Ureter (tissue), 1 donor: ENCODE results near the gene CELF4. TPM values are rescaled to one million over a fixed set of nuclear protein-coding genes. Genes with fewer than 3 reads are reported as not detected.

Source experiments
- DNase-seq: peaks from one replicate; pipeline ENCODE4 v3.0.0-alpha.2; 2020; ENCODE audit warnings: low spot score
- total RNA-seq: library from RNA; stranded (reverse); gene quantifications from one replicate; pipeline ENCODE4 v1.2.4, GENCODE V29; 2023
- donor health status: DM: yes; HTN: yes; CAD: no.

CELF4 gene
- total RNA-seq = not detected

- no peak for DNase-seq
These were observed at the start of gene CELF4 for GRCh38 chr18:37565101-37565976. CELF4 (minus strand) TSS chr18:37565798.

GRCh38 chr18:37613253-37613565 is 47.6 kb upstream of the CELF4 start:
- no peak for DNase-seq

- no peak for DNase-seq
These were observed 47.1 kb upstream of the CELF4 start for GRCh38 chr18:37612524-37613252.

GRCh38 chr18:37611614-37612279 is 46.1 kb upstream of the CELF4 start:
- DNase-seq = no peak

- no peak for DNase-seq
These were observed 43.3 kb upstream of the CELF4 start for GRCh38 chr18:37608876-37609275.

GRCh38 chr18:37607281-37607680 is 41.7 kb upstream of the CELF4 start:
- no peak for DNase-seq

- no peak for DNase-seq
These were observed 38.4 kb upstream of the CELF4 start for GRCh38 chr18:37604032-37604431.

GRCh38 chr18:37598966-37599896 is 33.6 kb upstream of the CELF4 start:
- DNase-seq = no peak

- no peak for DNase-seq
These were observed 32.8 kb upstream of the CELF4 start for GRCh38 chr18:37598396-37598795.

- no peak for DNase-seq
These were observed 24.7 kb upstream of the CELF4 start for GRCh38 chr18:37590346-37590745.

- DNase-seq = no peak
These were observed 22.7 kb upstream of the CELF4 start for GRCh38 chr18:37588289-37588688.

GRCh38 chr18:37586656-37587225 is 21.1 kb upstream of the CELF4 start:
- no peak for DNase-seq

GRCh38 chr18:37584952-37585695 is 19.5 kb upstream of the CELF4 start:
- no peak for DNase-seq

GRCh38 chr18:37584217-37584616 is 18.6 kb upstream of the CELF4 start:
- no peak for DNase-seq

GRCh38 chr18:37582261-37582660 is 16.7 kb upstream of the CELF4 start:
- no peak for DNase-seq

GRCh38 chr18:37578886-37579513 is 13.4 kb upstream of the CELF4 start:
- no peak for DNase-seq

GRCh38 chr18:37578182-37578678 is 12.6 kb upstream of the CELF4 start:
- no peak for DNase-seq

- no peak for DNase-seq
These were observed 11.5 kb upstream of the CELF4 start for GRCh38 chr18:37577051-37577611.

GRCh38 chr18:37575646-37576045 is 10.0 kb upstream of the CELF4 start:
- DNase-seq = no peak
